Spleen (tissue), 7 donors: ENCODE results near the gene PEX5L.

Experiments used
- POLR2A ChIP-seq, 3 donors: fragments of 450-650 bp; IDR thresholded peaks; one replicate each; pipeline ENCODE4 v1.5.1; 2017; ENCODE audit warnings: antibody characterized with exemption in 3 of 3, mild to moderate bottlenecking in 1 of 3
- TF ChIP-seq, protein P1 (sequence below), 11 experiments: fragments of 200-600 bp in 7 of 11; fragments of 450-650 bp in 4 of 11; sonication (generic) in 4 of 11; IDR thresholded peaks in 8 of 11; conservative IDR thresholded peaks in 3 of 11; 1 replicate in 7 of 11; 2 replicates in 4 of 11; pipeline versions ENCODE4 v1.4.0 to v1.8.0; 2016 to 2021; ENCODE audit warnings: antibody characterized with exemption in 11 of 11, inconsistent platforms in 4 of 11, mild to moderate bottlenecking in 1 of 11
- donor health status: DM: no; HTN: no; CAD: no; lungs with moderate emphysema.
- donor health status: DM: no; HTN: no; CAD: no.
- donor health status: DM: no; HTN: no; CAD: no.

DNA sequence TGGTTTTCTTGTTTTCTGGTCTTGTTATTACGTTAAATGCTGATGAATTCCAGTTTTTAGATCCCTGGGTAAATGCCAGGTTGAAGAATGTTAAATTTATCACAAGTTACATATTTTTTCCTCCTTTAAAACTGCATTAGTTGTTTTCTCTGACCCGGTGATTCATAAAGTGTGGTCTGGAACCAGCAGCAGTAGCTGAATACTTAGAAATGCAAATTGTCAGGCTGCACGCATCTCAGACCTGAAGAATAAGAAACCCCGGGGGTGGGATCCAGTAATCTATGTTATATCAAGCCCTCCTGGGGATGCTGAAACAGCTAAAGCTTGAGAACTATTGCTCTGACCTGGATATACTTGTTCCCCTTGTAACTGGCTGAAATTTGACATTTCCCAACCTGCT is 69.1 kb downstream of the PEX5L start:
- TF ChIP-seq, protein P1, sequence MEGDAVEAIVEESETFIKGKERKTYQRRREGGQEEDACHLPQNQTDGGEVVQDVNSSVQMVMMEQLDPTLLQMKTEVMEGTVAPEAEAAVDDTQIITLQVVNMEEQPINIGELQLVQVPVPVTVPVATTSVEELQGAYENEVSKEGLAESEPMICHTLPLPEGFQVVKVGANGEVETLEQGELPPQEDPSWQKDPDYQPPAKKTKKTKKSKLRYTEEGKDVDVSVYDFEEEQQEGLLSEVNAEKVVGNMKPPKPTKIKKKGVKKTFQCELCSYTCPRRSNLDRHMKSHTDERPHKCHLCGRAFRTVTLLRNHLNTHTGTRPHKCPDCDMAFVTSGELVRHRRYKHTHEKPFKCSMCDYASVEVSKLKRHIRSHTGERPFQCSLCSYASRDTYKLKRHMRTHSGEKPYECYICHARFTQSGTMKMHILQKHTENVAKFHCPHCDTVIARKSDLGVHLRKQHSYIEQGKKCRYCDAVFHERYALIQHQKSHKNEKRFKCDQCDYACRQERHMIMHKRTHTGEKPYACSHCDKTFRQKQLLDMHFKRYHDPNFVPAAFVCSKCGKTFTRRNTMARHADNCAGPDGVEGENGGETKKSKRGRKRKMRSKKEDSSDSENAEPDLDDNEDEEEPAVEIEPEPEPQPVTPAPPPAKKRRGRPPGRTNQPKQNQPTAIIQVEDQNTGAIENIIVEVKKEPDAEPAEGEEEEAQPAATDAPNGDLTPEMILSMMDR (IDR thresholded peaks at IDR 0.05 in 8 of 11, conservative IDR thresholded peaks at IDR 0.05 in 3 of 11), result no peak
- no peak for TF ChIP-seq POLR2A (IDR thresholded peaks at IDR 0.05)
